Neuronal stem cell (in vitro differentiated cells): Measurements from ENCODE around the gene SYS1.

ENCODE experiments used
- DNase-seq: peaks from one replicate; pipeline ENCODE4 v3.0.0-alpha.2; 2013; ENCODE audit warnings: low spot score
- H2AFZ ChIP-seq: one replicate; pipeline ENCODE4 v1.6.1; 2013; ENCODE audit warnings: mild to moderate bottlenecking, low read length, inconsistent platforms
- H2AK5ac ChIP-seq: 2 replicates; pipeline ENCODE4 v1.6.1; 2013; ENCODE audit warnings: low read depth, mild to moderate bottlenecking, inconsistent platforms, low read length, moderate library complexity, mixed read lengths
- H2BK120ac ChIP-seq: 2 replicates; pipeline ENCODE4 v1.6.1; 2013; ENCODE audit warnings: low read depth, mild to moderate bottlenecking, inconsistent platforms, low read length, moderate library complexity, mixed read lengths
- H2BK12ac ChIP-seq: one replicate; pipeline ENCODE4 v1.6.1; 2013; ENCODE audit warnings: low read length, inconsistent platforms
- H2BK15ac ChIP-seq: 2 replicates; pipeline ENCODE4 v1.6.1; 2013; ENCODE audit warnings: mild to moderate bottlenecking, low read length, inconsistent platforms, mixed read lengths
- H2BK5ac ChIP-seq: one replicate; pipeline ENCODE4 v1.6.1; 2013; ENCODE audit warnings: inconsistent platforms, mild to moderate bottlenecking, low read length, moderate library complexity
- H3K14ac ChIP-seq: one replicate; pipeline ENCODE4 v1.6.1; 2013; ENCODE audit warnings: low read length, inconsistent platforms
- H3K18ac ChIP-seq: 2 replicates; pipeline ENCODE4 v1.6.1; 2013; ENCODE audit warnings: low read length, inconsistent platforms
- H3K23ac ChIP-seq: 2 replicates; pipeline ENCODE4 v1.6.1; 2013; ENCODE audit warnings: low read depth, mild to moderate bottlenecking, mixed read lengths, low read length, inconsistent platforms; ENCODE audit not compliant: poor library complexity
- H3K27ac ChIP-seq: replicated peaks from 3 replicates; pipeline ENCODE4 v1.5.1; 2013; ENCODE audit warnings: low read length, inconsistent platforms
- H3K27me3 ChIP-seq, 3 experiments: 2 replicates each; pipeline ENCODE4 v1.6.1; 2013; ENCODE audit warnings: low read length in 3 of 3, mild to moderate bottlenecking in 2 of 3, inconsistent platforms in 1 of 3, low read depth in 1 of 3, mixed read lengths in 1 of 3, moderate library complexity in 1 of 3; ENCODE audit not compliant: control insufficient read depth in 3 of 3, insufficient read depth in 3 of 3
- H3K36me3 ChIP-seq, 2 donors: replicated peaks in 1 of 2; 2 replicates each; pipeline ENCODE4 v1.6.1; 2013; ENCODE audit warnings: low read length in 2 of 2; ENCODE audit not compliant: control insufficient read depth in 2 of 2, insufficient read depth in 2 of 2
- H3K4ac ChIP-seq: 2 replicates; pipeline ENCODE4 v1.6.1; 2013; ENCODE audit warnings: inconsistent platforms, mild to moderate bottlenecking, low read length, moderate library complexity
- H3K4me1 ChIP-seq, 2 donors: 1 replicate in 1 of 2; 2 replicates in 1 of 2; pipeline ENCODE4 v1.6.1; 2013; ENCODE audit warnings: low read length in 2 of 2, low read depth in 1 of 2; ENCODE audit not compliant: control insufficient read depth in 2 of 2, insufficient read depth in 1 of 2
- H3K4me2 ChIP-seq: one replicate; pipeline ENCODE4 v1.6.1; 2013; ENCODE audit warnings: mild to moderate bottlenecking, low read length, inconsistent platforms; ENCODE audit not compliant: insufficient read depth, poor library complexity, severe bottlenecking
- H3K4me3 ChIP-seq, 2 donors: 2 replicates each; pipeline ENCODE4 v1.5.1; 2013; ENCODE audit warnings: low read length in 2 of 2, mild to moderate bottlenecking in 2 of 2, inconsistent platforms in 1 of 2, moderate library complexity in 1 of 2
- H3K79me1 ChIP-seq: one replicate; pipeline ENCODE4 v1.6.1; 2013; ENCODE audit warnings: low read depth, mild to moderate bottlenecking, inconsistent platforms, low read length, moderate library complexity
- H3K9ac ChIP-seq: one replicate; pipeline ENCODE4 v1.6.1; 2013; ENCODE audit warnings: mild to moderate bottlenecking, low read depth, low read length, inconsistent platforms; ENCODE audit not compliant: poor library complexity
- H3K9me3 ChIP-seq, 2 donors: replicated peaks in 1 of 2; 2 replicates each; pipeline versions ENCODE3 to v1.6.1; 2013; ENCODE audit warnings: low read length in 2 of 2, mild to moderate bottlenecking in 2 of 2, inconsistent platforms in 1 of 2, low read depth in 1 of 2, mixed read lengths in 1 of 2, moderate library complexity in 1 of 2; ENCODE audit not compliant: control insufficient read depth in 2 of 2, insufficient read depth in 1 of 2
- H4K8ac ChIP-seq: one replicate; pipeline ENCODE4 v1.6.1; 2013; ENCODE audit warnings: low read depth, mild to moderate bottlenecking, inconsistent platforms, low read length, moderate library complexity
- H4K91ac ChIP-seq: one replicate; pipeline ENCODE4 v1.6.1; 2013; ENCODE audit warnings: low read length, low read depth, mild to moderate bottlenecking, inconsistent platforms; ENCODE audit not compliant: poor library complexity
- WGBS, 2 donors: extraction: QIAGEN DNeasy Blood & Tissue Kit; methylation state at CpG; one replicate each; pipeline ENCODE4 v1.1.7; 2013; ENCODE audit warnings: missing lambda C conversion rate in 2 of 2, mixed read lengths in 1 of 2; ENCODE audit not compliant: insufficient read length in 2 of 2, insufficient replicate concordance in 1 of 2; ENCODE audit errors: extremely low coverage in 2 of 2; 5-methylcytosine and 5-hydroxymethylcytosine counted together

Gene SYS1

GRCh38 chr20:45399018-45399417 is 36.1 kb downstream of the SYS1 start:
- Histone ChIP-seq H2AK5ac (no peak overlapping the region), H3K36me3 (peaks cover 0 to 2% of the 10 kb centered on the region in 2 donors), H3K14ac (no peak overlapping the region), H3K4me2 (no peak overlapping the region), H2BK120ac (no peak overlapping the region), H3K4me3 (no peak overlapping the region), H2BK5ac (no peak overlapping the region), H3K9me3 (peaks cover 9 to 14% of the 10 kb centered on the region in 2 donors), H2BK15ac (no peak overlapping the region), H3K79me1 (peaks cover 5% of the 10 kb centered on the region), H4K91ac (no peak overlapping the region), H3K4ac (no peak overlapping the region), H3K27me3 (peaks cover 0 to under 1% (median 0%) of the 10 kb centered on the region in 3 experiments), H3K18ac (no peak overlapping the region), H3K9ac (no peak overlapping the region), H3K23ac (no peak overlapping the region), H3K27ac (no peak overlapping the region), H3K4me1 (no peaks in the 10 kb centered on the region), H4K8ac (no peak overlapping the region), H2AFZ (no peak overlapping the region), H2BK12ac (no peak overlapping the region)
- no CpG with 5 or more reads among the region's 1 CpG for WGBS, 2 donors
- no peak for DNase-seq

- Histone ChIP-seq H2AK5ac (no peak overlapping the region), H3K4me3 (no peak overlapping the region), H2BK5ac (no peak overlapping the region), H3K4me2 (no peak overlapping the region), H3K36me3 (no peaks in the 10 kb centered on the region), H2AFZ (no peak overlapping the region), H3K27ac (no peak overlapping the region), H3K27me3 (peaks cover 0 to 9% (median 0%) of the 10 kb centered on the region in 3 experiments), H2BK15ac (no peak overlapping the region), H4K8ac (no peak overlapping the region), H3K9ac (no peak overlapping the region), H2BK120ac (no peak overlapping the region), H3K79me1 (peaks cover 2% of the 10 kb centered on the region), H3K4ac (no peak overlapping the region), H3K18ac (no peak overlapping the region), H3K23ac (no peak overlapping the region), H3K9me3 (peaks cover 10 to 14% of the 10 kb centered on the region in 2 donors), H3K14ac (no peak overlapping the region), H2BK12ac (no peak overlapping the region), H3K4me1 (peaks cover 0 to 1% of the 10 kb centered on the region in 2 donors), H4K91ac (no peak overlapping the region)
- no peak for DNase-seq
- WGBS, 2 donors, result no CpG with 5 or more reads among the region's 6 CpGs
Measured at GRCh38 chr20:45400346-45401031, 37.5 kb downstream of the SYS1 start.

- Histone ChIP-seq H2BK5ac (no peak overlapping the region), H2BK120ac (no peak overlapping the region)
Measured at GRCh38 chr20:45402946-45403345, 40.0 kb downstream of the SYS1 start.

GRCh38 chr20:45404438-45404837 is 41.5 kb downstream of the SYS1 start:
- peaks cover 0 to 32% (median 3%) of the 10 kb centered on the region in 3 experiments for H3K27me3 ChIP-seq
- H4K91ac ChIP-seq, result no peak overlapping the region
- no peak overlapping the region for H3K14ac ChIP-seq
- no peak overlapping the region for H2BK15ac ChIP-seq
- peaks cover 9 to 14% of the 10 kb centered on the region in 2 donors for H3K9me3 ChIP-seq
- no peak overlapping the region for H3K27ac ChIP-seq
- peaks cover 3 to 11% of the 10 kb centered on the region in 2 donors for H3K36me3 ChIP-seq
- no peak overlapping the region for H2BK12ac ChIP-seq
- H2BK120ac ChIP-seq, result no peak overlapping the region
- H3K4ac ChIP-seq, result no peak overlapping the region
- H3K4me1 ChIP-seq, result peaks cover 5 to 9% of the 10 kb centered on the region in 2 donors
- H2AK5ac ChIP-seq, result no peak overlapping the region
- no CpG with 5 or more reads among the region's 1 CpG for WGBS, 2 donors
- peaks cover 2% of the 10 kb centered on the region for H3K79me1 ChIP-seq
- H3K18ac ChIP-seq, result no peak overlapping the region
- no peak overlapping the region for H3K23ac ChIP-seq
- H3K4me3 ChIP-seq, result no peak overlapping the region
- H4K8ac ChIP-seq, result no peak overlapping the region
- H3K9ac ChIP-seq, result no peak overlapping the region
- H2AFZ ChIP-seq, result no peak overlapping the region
- no peak for DNase-seq
- H2BK5ac ChIP-seq, result no peak overlapping the region
- H3K4me2 ChIP-seq, result no peak overlapping the region

More at GRCh38 chr20:45402946-45403345, 40.0 kb downstream of the SYS1 start:
- Histone ChIP-seq H3K4me3 (no peak overlapping the region), H3K27ac (no peak overlapping the region), H2AFZ (no peak overlapping the region), H4K8ac (no peak overlapping the region), H3K36me3 (no peaks in the 10 kb centered on the region), H3K9me3 (peaks cover 10 to 14% of the 10 kb centered on the region in 2 donors), H3K9ac (no peak overlapping the region), H2BK12ac (no peak overlapping the region), H3K4me1 (peaks cover 5 to 9% of the 10 kb centered on the region in 2 donors), H2BK15ac (no peak overlapping the region), H3K14ac (no peak overlapping the region), H2AK5ac (no peak overlapping the region), H3K18ac (no peak overlapping the region), H3K4me2 (no peak overlapping the region), H3K79me1 (peaks cover 2% of the 10 kb centered on the region), H3K27me3 (peaks cover 0 to 30% (median 3%) of the 10 kb centered on the region in 3 experiments), H3K23ac (no peak overlapping the region), H3K4ac (no peak overlapping the region), H4K91ac (no peak overlapping the region)
- DNase-seq, result no peak
- WGBS, 2 donors, result no CpG with 5 or more reads among the region's 1 CpG
